ENCODE results near the gene SDC4. TPM values are rescaled to one million over a fixed set of nuclear protein-coding genes. Genes with fewer than 3 reads are reported as not detected.

SDC4 gene
- total and polyA plus RNA-seq, 4 donors: 54.4 to 147 (median 83.6) TPM

DNA sequence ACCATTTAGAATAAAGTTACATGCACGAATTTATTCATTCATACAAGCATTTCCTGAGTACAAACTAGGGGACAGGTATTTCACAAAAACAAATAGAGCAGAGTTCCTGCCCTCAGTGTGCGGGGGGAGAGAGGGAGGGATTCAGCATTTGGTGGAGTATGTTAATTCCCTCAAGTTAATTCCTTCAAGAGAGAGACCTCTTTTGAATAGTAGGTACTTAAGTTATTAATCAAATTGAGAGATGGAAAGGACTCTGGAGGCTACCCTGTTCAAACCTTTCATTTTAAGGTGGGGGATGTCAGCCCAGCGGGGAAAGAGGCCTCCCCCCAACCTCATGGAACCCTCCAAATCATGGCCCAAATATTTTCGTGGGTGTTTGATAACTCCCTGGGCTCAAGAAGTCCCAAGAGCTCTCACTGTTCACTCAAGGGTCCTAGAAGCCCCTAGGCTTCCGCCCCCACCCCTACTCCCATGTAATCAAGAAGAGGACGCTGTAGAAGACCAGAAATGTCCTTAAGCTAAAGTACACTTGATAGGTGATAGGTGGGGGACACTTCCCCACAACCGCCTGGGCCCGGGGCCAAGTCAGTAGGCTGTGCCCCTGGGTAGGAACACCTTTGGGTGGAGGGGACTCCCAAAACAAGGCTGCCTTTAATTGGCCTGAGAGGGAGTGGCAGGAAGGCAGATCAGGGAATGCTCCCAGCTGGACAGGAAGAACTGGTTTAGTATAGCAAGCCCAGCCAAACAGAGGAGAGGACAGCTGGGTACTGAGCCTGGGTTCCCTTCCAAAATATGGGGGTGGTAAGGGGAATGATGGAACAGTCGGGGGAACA is 2.9 kb downstream of the SDC4 start:
- Histone ChIP-seq H3K9me3 (ENCODE audit: control insufficient read depth in 4 of 4, low read length in 3 of 4) (no peaks in the 10 kb centered on the region), H3K9ac (ENCODE audit: low read depth in 1 of 2, low read length in 2 of 2) (peak overlapping the region; percentile 57 to 99), H3K36me3 (ENCODE audit: control insufficient read depth in 4 of 4, insufficient read depth in 3 of 4, low read depth in 1 of 4, low read length in 3 of 4) (peaks cover 0 to 7% (median 0%) of the 10 kb centered on the region in 4 donors), H3K4me3 (ENCODE audit: low read depth in 1 of 3, low read length in 3 of 3) (peak overlapping the region; percentile 80 to 96 (median 88)), H3K27me3 (ENCODE audit: control insufficient read depth in 4 of 4, insufficient read depth in 4 of 4, low read length in 3 of 4) (no peaks in the 10 kb centered on the region), H3K27ac (ENCODE audit: low read depth in 1 of 2, low read length in 2 of 2) (peak overlapping the region; percentile 81 to 97), H3K4me1 (ENCODE audit: control insufficient read depth in 4 of 4, insufficient read depth in 4 of 4, low read length in 3 of 4) (peaks cover 8 to 45% (median 15%) of the 10 kb centered on the region in 4 donors)
- no peak for TF ChIP-seq HNF4G (IDR thresholded peaks at IDR 0.05)
- TF ChIP-seq YY1 (IDR thresholded peaks at IDR 0.05): peak; percentile 45
- no peak for TF ChIP-seq EGR1 (IDR thresholded peaks at IDR 0.05; ENCODE audit: low read depth in 2 of 2)
- TF ChIP-seq SP1 (IDR thresholded peaks at IDR 0.05): peak; percentile 17
- TF ChIP-seq REST (IDR thresholded peaks at IDR 0.05): peak; percentile 54
- TF ChIP-seq RAD21 (IDR thresholded peaks at IDR 0.05): peak in 1 of 2 donors; percentile 5
- TF ChIP-seq HNF4A (conservative IDR thresholded peaks at IDR 0.05): peak in 1 of 2 donors; percentile 61
- peak; percentile 39 to 45 for TF ChIP-seq RXRA (IDR thresholded peaks at IDR 0.05)
- TF ChIP-seq ATF3 (IDR thresholded peaks at IDR 0.05): peak; percentile 7
- peak; percentile 70 for TF ChIP-seq TAF1 (conservative IDR thresholded peaks at IDR 0.05)
- TF ChIP-seq GABPA (IDR thresholded peaks at IDR 0.05 in 1 of 2, conservative IDR thresholded peaks at IDR 0.05 in 1 of 2): no peak
- TF ChIP-seq CTCF (IDR thresholded peaks at IDR 0.05; ENCODE audit: low read depth, low read length, missing input control): no peak
- peak in 1 of 2 donors; percentile 61 for TF ChIP-seq JUND (IDR thresholded peaks at IDR 0.05)
- DNase-seq (ENCODE audit: low spot score): no peak
- 33% methylated on average over 9 of the region's 9 CpGs for WGBS

DNA sequence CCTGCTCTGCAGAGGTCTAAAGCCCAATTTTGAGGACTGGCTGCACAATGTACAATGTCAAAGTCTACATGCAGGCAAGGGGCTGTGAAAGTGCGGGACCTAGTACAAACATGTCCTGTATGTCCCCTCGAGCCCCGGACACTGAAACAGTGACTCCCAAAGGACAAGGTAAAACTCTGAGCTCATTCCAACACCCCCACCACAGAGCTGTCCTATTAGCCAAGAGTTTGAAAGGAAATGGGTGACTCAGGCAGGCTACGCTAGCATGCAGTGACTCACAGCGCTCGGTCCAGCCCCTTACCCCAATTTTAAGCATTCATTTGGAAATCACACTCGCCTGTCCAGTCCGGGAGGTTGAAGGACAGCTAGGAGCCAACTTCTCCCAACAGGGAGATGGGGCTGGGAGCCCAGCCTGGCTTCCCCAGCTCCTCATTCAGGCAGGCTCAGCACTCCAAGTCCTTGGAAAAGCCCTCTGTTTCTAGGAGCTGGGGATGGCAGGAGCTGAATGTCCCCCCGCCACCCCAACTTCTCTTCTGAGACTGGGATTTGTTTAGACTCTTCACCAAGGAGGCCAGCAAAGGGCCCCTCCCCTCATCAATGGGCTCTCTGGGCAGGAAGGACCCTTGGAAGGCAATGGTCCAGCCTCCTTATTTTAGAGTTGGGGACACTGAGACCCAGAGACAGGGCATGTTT is 3.9 kb downstream of the SDC4 start:
- Histone ChIP-seq H3K36me3 (ENCODE audit: control insufficient read depth in 4 of 4, insufficient read depth in 3 of 4, low read depth in 1 of 4, low read length in 3 of 4) (peaks cover 0 to 13% (median 0%) of the 10 kb centered on the region in 4 donors), H3K9ac (ENCODE audit: low read depth in 1 of 2, low read length in 2 of 2) (peak overlapping the region; percentile 57 to 99), H3K4me3 (ENCODE audit: low read depth in 1 of 3, low read length in 3 of 3) (peak overlapping the region; percentile 80 to 96 (median 88)), H3K27me3 (ENCODE audit: control insufficient read depth in 4 of 4, insufficient read depth in 4 of 4, low read length in 3 of 4) (no peaks in the 10 kb centered on the region), H3K27ac (ENCODE audit: low read depth in 1 of 2, low read length in 2 of 2) (peak overlapping the region; percentile 81 to 97), H3K9me3 (ENCODE audit: control insufficient read depth in 4 of 4, low read length in 3 of 4) (no peaks in the 10 kb centered on the region), H3K4me1 (ENCODE audit: control insufficient read depth in 4 of 4, insufficient read depth in 4 of 4, low read length in 3 of 4) (peaks cover 15 to 55% (median 25%) of the 10 kb centered on the region in 4 donors)
- no peak for DNase-seq (ENCODE audit: low spot score)
- 23% methylated on average over 9 of the region's 9 CpGs for WGBS
- TF ChIP-seq CTCF (IDR thresholded peaks at IDR 0.05; ENCODE audit: low read depth, low read length, missing input control): no peak
- no peak for TF ChIP-seq MAX (IDR thresholded peaks at IDR 0.05)
- TF ChIP-seq ATF3 (IDR thresholded peaks at IDR 0.05): peak; percentile 8
- peak; percentile 73 for TF ChIP-seq TAF1 (conservative IDR thresholded peaks at IDR 0.05)
- TF ChIP-seq GABPA (IDR thresholded peaks at IDR 0.05 in 1 of 2, conservative IDR thresholded peaks at IDR 0.05 in 1 of 2): peak in 1 of 2 donors; percentile 29
- TF ChIP-seq RAD21 (IDR thresholded peaks at IDR 0.05): no peak
- no peak for TF ChIP-seq YY1 (IDR thresholded peaks at IDR 0.05)
- TF ChIP-seq ZBTB33 (IDR thresholded peaks at IDR 0.05): no peak
- TF ChIP-seq FOXA2 (IDR thresholded peaks at IDR 0.05): no peak
- peak; percentile 3 for TF ChIP-seq HNF4G (IDR thresholded peaks at IDR 0.05)
- peak in 1 of 2 donors; percentile 15 for TF ChIP-seq EGR1 (IDR thresholded peaks at IDR 0.05; ENCODE audit: low read depth in 2 of 2)
- no peak for TF ChIP-seq FOXA1 (IDR thresholded peaks at IDR 0.05)
- TF ChIP-seq RXRA (IDR thresholded peaks at IDR 0.05): peak in 1 of 2 donors; percentile 8
- TF ChIP-seq HNF4A (conservative IDR thresholded peaks at IDR 0.05): peak; percentile 20 to 53
